Measurements from ENCODE around the gene ATP2C2.

Gene ATP2C2

DNA sequence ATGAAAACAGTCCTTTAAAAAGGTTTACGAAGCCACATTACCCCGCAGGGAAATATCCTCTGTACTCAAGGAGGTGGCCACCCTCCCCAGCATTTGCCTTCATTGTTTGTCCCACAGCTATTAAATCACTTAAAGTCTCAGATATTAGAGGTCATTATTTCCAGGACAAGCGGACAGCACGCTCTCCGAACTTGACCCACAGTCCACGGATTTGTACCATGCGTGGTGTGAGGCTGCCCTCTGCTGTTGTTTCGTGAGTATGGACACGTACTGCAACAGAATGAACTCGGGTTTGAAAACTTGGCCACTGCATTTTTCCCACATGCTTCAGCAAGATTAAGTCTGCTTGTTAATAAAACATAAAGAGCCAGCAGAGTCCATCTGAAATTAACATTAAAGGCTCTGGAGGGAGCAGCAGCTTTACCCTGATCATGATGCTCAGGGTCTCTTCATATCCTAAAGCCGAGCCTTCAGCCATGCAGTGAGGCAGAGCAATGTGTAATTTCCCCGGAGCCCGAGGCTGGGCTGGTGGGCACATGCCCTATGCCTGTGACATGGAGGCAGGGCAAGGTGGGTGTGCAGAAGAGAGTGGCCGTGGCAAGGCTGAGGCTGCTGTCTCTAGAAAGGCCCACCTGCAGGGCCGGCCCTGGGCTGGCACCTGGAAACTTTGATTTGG lies 116.4 kb downstream of the ATP2C2 start:
- no peaks in the 10 kb centered on the region for H3K9me3 ChIP-seq
- peaks cover 32% of the 10 kb centered on the region for H3K4me1 ChIP-seq
- TF ChIP-seq Cebpa-rat (IDR thresholded peaks at IDR 0.05): no peak
- peaks cover 57% of the 10 kb centered on the region for H3K36me3 ChIP-seq
- no peak overlapping the region for H3K9ac ChIP-seq
- H3K4me2 ChIP-seq: no peak overlapping the region
- no peaks in the 10 kb centered on the region for H4K20me1 ChIP-seq
- no peak overlapping the region for H3K4me3 ChIP-seq
- no peaks in the 10 kb centered on the region for H3K27me3 ChIP-seq
- no peak overlapping the region for H3K27ac ChIP-seq

DNA sequence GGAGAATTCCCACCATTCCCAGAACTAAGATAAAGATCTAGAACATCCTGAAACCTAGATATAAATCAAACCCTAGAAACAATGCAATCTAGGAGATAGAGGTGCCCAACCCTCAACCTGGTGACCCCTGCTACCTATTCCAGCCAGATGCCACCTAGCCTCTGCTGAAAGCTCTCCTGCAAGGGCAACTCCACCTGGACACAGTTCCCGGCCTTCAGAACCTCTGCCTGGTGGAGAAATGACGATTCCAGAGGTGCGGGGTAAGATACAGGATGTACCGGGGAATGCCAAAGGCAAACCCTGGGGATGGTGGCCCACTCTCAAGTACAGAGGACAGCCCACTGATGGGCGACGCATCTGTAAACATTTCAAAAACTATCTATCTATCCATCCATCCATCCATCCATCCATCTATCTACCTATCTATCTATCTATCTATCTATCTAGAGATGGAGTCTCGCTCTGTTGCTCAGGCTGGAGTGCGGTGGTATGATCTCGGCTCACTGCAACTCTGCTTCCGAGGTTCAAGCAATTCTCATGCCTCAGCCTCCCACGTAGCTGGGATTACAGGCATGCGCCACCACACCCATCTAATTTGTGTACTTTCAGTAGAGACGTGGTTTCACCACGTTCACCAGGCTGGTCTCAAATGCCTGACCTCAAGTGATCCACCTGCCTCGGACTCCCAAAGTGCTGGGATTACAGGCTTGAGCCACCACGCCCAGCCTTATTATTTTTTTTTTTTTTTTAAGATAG lies 117.1 kb downstream of the ATP2C2 start:
- H3K9ac ChIP-seq: no peak overlapping the region
- H3K36me3 ChIP-seq: peaks cover 50% of the 10 kb centered on the region
- H4K20me1 ChIP-seq: no peaks in the 10 kb centered on the region
- H3K9me3 ChIP-seq: no peaks in the 10 kb centered on the region
- no peak overlapping the region for H3K4me2 ChIP-seq
- peaks cover 35% of the 10 kb centered on the region for H3K4me1 ChIP-seq
- no peak overlapping the region for H3K27ac ChIP-seq
- H3K27me3 ChIP-seq: no peaks in the 10 kb centered on the region
- no peak overlapping the region for H3K4me3 ChIP-seq
- no peak for TF ChIP-seq Cebpa-rat (IDR thresholded peaks at IDR 0.05)

GRCh38 chr16:84486126-84486525 lies 117.8 kb downstream of the ATP2C2 start:
- H3K4me3 ChIP-seq: no peak overlapping the region
- no peak for TF ChIP-seq Cebpa-rat (IDR thresholded peaks at IDR 0.05)
- no peak overlapping the region for H3K9ac ChIP-seq
- H3K9me3 ChIP-seq: no peaks in the 10 kb centered on the region
- peaks cover 35% of the 10 kb centered on the region for H3K4me1 ChIP-seq
- no peaks in the 10 kb centered on the region for H4K20me1 ChIP-seq
- no peak overlapping the region for H3K4me2 ChIP-seq
- H3K27me3 ChIP-seq: no peaks in the 10 kb centered on the region
- H3K27ac ChIP-seq: no peak overlapping the region
- peaks cover 43% of the 10 kb centered on the region for H3K36me3 ChIP-seq

DNA sequence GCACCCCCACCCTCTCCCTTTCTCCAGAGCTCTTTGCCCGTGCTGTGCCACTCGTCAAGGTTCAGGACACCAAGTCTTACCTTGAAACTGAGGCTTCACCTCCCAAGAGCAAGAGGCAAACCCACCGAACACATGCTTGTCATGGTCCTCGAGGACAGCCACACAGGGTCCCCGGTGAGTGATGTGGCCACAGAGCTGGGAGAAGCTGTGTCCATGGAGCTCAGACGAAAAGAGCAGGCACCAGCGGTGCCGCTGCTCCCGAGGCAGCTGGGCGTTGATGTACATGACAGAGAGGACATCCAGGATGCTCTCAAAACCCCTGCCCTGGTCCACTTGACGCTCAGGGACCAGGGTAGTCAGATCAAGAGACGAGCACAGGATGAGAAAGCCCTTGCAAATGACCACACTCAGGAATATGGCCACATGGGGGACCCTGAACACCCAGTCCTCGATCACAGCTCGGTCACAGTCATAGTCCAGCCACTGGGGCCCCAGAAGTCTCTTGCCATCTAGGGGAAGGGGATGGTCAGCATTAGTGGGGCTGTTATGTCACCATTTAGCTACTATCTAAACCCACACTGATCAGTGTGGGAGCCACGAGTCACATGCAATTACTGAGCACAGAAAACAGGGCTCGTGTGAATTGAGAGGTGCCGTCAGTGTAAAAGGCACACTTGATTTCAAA lies 118.4 kb downstream of the ATP2C2 start:
- H3K27me3 ChIP-seq: no peaks in the 10 kb centered on the region
- H3K27ac ChIP-seq: no peak overlapping the region
- no peak overlapping the region for H3K4me3 ChIP-seq
- H3K9ac ChIP-seq: no peak overlapping the region
- H4K20me1 ChIP-seq: no peaks in the 10 kb centered on the region
- peaks cover 34% of the 10 kb centered on the region for H3K4me1 ChIP-seq
- H3K4me2 ChIP-seq: no peak overlapping the region
- peaks cover 43% of the 10 kb centered on the region for H3K36me3 ChIP-seq
- peaks cover 3% of the 10 kb centered on the region for H3K9me3 ChIP-seq
- no peak for TF ChIP-seq Cebpa-rat (IDR thresholded peaks at IDR 0.05)

DNA sequence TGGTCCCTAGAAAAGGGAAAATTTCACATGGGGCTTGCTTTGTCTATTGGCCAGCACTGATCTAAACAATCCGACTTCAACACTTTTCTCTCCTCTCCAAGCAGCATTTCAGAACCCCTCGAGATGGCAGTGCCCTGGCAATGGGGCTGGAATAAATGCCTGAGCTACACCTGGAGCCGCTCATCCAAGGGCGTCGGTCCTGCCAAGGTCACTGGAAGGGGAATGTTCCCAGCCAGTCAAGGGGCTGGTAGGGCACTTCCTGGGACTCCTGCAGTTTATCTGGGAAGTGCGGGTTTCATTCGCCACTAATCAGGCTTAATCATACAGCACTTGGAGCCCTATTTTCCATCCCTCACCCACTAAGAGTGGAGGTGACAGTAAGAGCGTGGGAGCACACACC lies 119.0 kb downstream of the ATP2C2 start:
- Histone ChIP-seq H3K4me2 (no peak overlapping the region), H3K9me3 (peaks cover 9% of the 10 kb centered on the region), H3K9ac (no peak overlapping the region), H3K4me3 (no peak overlapping the region), H3K36me3 (peaks cover 46% of the 10 kb centered on the region), H3K27me3 (no peaks in the 10 kb centered on the region), H3K27ac (no peak overlapping the region), H3K4me1 (peaks cover 28% of the 10 kb centered on the region), H4K20me1 (no peaks in the 10 kb centered on the region)
- no peak for TF ChIP-seq Cebpa-rat (IDR thresholded peaks at IDR 0.05)

- Histone ChIP-seq H3K27me3 (no peaks in the 10 kb centered on the region), H3K36me3 (peaks cover 57% of the 10 kb centered on the region), H3K4me2 (peak overlapping the region; percentile 37), H3K4me3 (no peak overlapping the region), H3K9me3 (peaks cover 27% of the 10 kb centered on the region), H3K27ac (no peak overlapping the region), H4K20me1 (no peaks in the 10 kb centered on the region), H3K9ac (no peak overlapping the region), H3K4me1 (peaks cover 13% of the 10 kb centered on the region)
- TF ChIP-seq Cebpa-rat (IDR thresholded peaks at IDR 0.05): no peak
Measured at GRCh38 chr16:84489131-84489530, 120.8 kb downstream of the ATP2C2 start.

DNA sequence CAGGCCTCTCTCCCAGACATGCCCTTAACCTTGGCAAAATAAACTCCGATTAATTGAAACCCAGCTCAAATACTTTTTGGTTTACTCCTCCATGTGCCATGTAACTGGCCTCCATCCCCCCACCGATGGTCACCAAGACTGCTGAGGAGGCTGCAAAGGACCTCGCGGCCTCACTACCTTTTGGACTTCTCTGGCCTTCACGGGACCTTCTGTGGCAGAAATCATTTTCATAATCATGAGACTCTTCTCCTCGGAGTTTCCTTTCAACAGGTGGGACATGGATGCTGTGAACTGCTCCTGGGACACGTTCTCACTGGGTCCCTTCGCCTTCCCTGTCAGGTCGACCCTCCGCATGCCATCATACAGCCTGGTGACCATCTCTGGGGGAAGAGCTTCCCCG lies 127.2 kb downstream of the ATP2C2 start:
- no peak for TF ChIP-seq Cebpa-rat (IDR thresholded peaks at IDR 0.05)
- Histone ChIP-seq H3K27ac (no peak overlapping the region), H3K9ac (no peak overlapping the region), H3K27me3 (no peaks in the 10 kb centered on the region), H3K9me3 (peaks cover 37% of the 10 kb centered on the region), H4K20me1 (no peaks in the 10 kb centered on the region), H3K4me2 (no peak overlapping the region), H3K4me3 (no peak overlapping the region), H3K36me3 (peaks cover 79% of the 10 kb centered on the region), H3K4me1 (no peaks in the 10 kb centered on the region)

GRCh38 chr16:84496991-84497390 lies 128.7 kb downstream of the ATP2C2 start:
- H3K27me3 ChIP-seq: no peaks in the 10 kb centered on the region
- H3K4me2 ChIP-seq: no peak overlapping the region
- no peaks in the 10 kb centered on the region for H4K20me1 ChIP-seq
- no peak overlapping the region for H3K27ac ChIP-seq
- H3K4me3 ChIP-seq: no peak overlapping the region
- peaks cover 80% of the 10 kb centered on the region for H3K36me3 ChIP-seq
- peaks cover under 1% of the 10 kb centered on the region for H3K4me1 ChIP-seq
- H3K9me3 ChIP-seq: peaks cover 32% of the 10 kb centered on the region
- H3K9ac ChIP-seq: no peak overlapping the region
- no peak for TF ChIP-seq Cebpa-rat (IDR thresholded peaks at IDR 0.05)

GRCh38 chr16:84497418-84498222 lies 129.3 kb downstream of the ATP2C2 start:
- no peaks in the 10 kb centered on the region for H3K27me3 ChIP-seq

More at GRCh38 chr16:84497418-84498222, 129.3 kb downstream of the ATP2C2 start:
- TF ChIP-seq Cebpa-rat (IDR thresholded peaks at IDR 0.05): no peak
- Histone ChIP-seq H3K9ac (no peak overlapping the region), H3K9me3 (peaks cover 25% of the 10 kb centered on the region), H3K36me3 (peaks cover 80% of the 10 kb centered on the region), H3K4me3 (no peak overlapping the region), H3K4me2 (no peak overlapping the region), H4K20me1 (no peaks in the 10 kb centered on the region), H3K4me1 (peaks cover 7% of the 10 kb centered on the region), H3K27ac (no peak overlapping the region)

Data from BLaER1 (cell line).